Cardiac fibroblast (primary cell): Measurements from ENCODE around the gene COL7A1.
"Not testable (repeated sequence)": the region's sequence is repeated elsewhere in the genome, so short reads cannot be mapped to it uniquely, and the experiment has no call there.

Experiments
- DNase-seq, 2 donors: peaks; one replicate each; pipeline versions ENCODE4 v3.0.0 to v3.0.0-alpha.2; 2010; ENCODE audit warnings: low read depth in 2 of 2
- H3K4me3 ChIP-seq, 2 donors: replicated peaks in 1 of 2; 1 replicate in 1 of 2; 2 replicates in 1 of 2; pipeline ENCODE4 v1.5.1; 2011; ENCODE audit warnings: low read depth in 2 of 2, low read length in 2 of 2, mild to moderate bottlenecking in 2 of 2, moderate library complexity in 1 of 2
- CTCF ChIP-seq: IDR thresholded peaks from one replicate; pipeline ENCODE4 v1.5.1; 2011; ENCODE audit warnings: low read depth, mild to moderate bottlenecking, low read length, inconsistent platforms

COL7A1 gene

GRCh38 chr3:48536116-48536515, 59.0 kb downstream of the COL7A1 start:
- no peak for TF ChIP-seq CTCF

GRCh38 chr3:48535578-48535977, 59.6 kb downstream of the COL7A1 start:
- no peak for TF ChIP-seq CTCF
- DNase-seq: no peak

More at GRCh38 chr3:48536116-48536515, 59.0 kb downstream of the COL7A1 start:
- no peak overlapping the region for H3K4me3 ChIP-seq
- DNase-seq: no peak

GRCh38 chr3:48532977-48533337, 62.2 kb downstream of the COL7A1 start:
- H3K4me3 ChIP-seq: no peak overlapping the region
- no peak for TF ChIP-seq CTCF
- DNase-seq: no peak

More at GRCh38 chr3:48535578-48535977, 59.6 kb downstream of the COL7A1 start:
- H3K4me3 ChIP-seq: no peak overlapping the region

- no peak for TF ChIP-seq CTCF
- DNase-seq: no peak
- H3K4me3 ChIP-seq: no peak overlapping the region
Observed at GRCh38 chr3:48532271-48532976, 62.7 kb downstream of the COL7A1 start.

- H3K4me3 ChIP-seq, DNase-seq: not testable (repeated sequence)
Observed at GRCh38 chr3:48530701-48531100, 64.4 kb downstream of the COL7A1 start.

- no peak overlapping the region for H3K4me3 ChIP-seq
- DNase-seq: peak in 1 of 2 donors; percentile 18
- TF ChIP-seq CTCF: no peak
Observed at GRCh38 chr3:48528754-48529153, 66.4 kb downstream of the COL7A1 start.

GRCh38 chr3:48528048-48528447, 67.1 kb downstream of the COL7A1 start:
- no peak for DNase-seq
- no peak overlapping the region for H3K4me3 ChIP-seq
- TF ChIP-seq CTCF: no peak
